NCI-H2227 (cell line): ENCODE data around the gene DIP2B.

Source experiments
- DNase-seq: peaks from one replicate; lab custom pipeline; 2025; ENCODE audit not compliant: unreplicated experiment; lab: John Stamatoyannopoulos, UW

DIP2B gene

GRCh38 chr12:50609292-50609874, 104.6 kb downstream of the DIP2B start:
- no peak for DNase-seq

GRCh38 chr12:50610171-50610570, 105.4 kb downstream of the DIP2B start:
- no peak for DNase-seq

DNA sequence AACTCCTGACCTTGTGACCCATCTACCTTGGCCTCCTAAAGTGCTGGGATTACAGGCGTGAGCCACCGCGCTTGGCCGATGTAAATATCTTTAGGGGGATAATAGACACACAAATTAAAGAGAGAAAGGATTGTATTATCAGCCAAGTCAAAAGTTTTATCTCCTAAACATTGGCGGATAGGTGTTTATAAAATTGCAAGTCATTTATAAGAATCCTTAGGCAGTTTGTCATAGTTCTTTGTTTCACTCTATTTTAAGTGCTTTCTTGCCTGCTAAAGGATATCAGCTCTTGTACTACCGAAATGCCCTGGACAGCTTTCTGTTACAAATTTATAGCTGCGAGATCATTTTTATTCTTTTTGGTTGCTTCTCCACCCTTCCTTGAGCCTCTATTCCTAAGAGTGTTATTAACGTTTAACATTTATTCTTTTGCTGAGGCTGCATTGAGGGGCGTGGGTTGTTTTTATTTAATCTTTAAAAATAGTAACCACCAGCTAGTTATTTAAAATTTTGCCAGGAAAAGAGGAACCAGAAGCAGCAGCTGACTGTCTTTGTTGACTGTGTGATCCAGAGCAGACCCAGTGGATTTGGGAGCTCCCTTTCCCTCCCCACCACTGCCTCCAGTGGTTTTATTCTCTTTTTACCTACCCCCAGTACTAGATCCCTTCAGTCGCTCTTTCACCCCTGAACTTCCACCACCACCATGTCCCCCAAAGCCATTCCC, 106.4 kb downstream of the DIP2B start:
- no peak for DNase-seq

DNA sequence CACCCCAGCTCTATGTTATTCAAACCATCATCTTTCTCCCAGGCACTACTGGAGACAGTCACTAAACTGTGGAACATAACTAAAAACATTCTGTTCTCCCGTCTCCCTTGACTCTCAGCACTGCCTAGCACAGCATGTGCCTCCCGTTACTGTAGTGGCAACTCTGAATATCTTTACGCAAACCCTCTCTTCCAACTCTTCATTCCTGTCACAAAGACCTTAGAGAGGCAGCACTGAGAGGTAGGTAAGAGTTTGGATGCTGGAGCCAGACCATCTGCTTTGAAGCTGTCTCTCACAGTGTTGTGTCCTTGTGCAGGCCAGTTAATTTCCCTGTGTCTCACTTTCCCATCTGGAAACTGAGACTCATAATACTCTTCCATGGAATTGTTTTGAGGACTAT, 108.1 kb downstream of the DIP2B start:
- DNase-seq = no peak

GRCh38 chr12:50613463-50613862, 108.7 kb downstream of the DIP2B start:
- DNase-seq = no peak

GRCh38 chr12:50614167-50614759, 109.5 kb downstream of the DIP2B start:
- DNase-seq = no peak

- DNase-seq = no peak
Measured at GRCh38 chr12:50615145-50615906, 110.5 kb downstream of the DIP2B start.

DNA sequence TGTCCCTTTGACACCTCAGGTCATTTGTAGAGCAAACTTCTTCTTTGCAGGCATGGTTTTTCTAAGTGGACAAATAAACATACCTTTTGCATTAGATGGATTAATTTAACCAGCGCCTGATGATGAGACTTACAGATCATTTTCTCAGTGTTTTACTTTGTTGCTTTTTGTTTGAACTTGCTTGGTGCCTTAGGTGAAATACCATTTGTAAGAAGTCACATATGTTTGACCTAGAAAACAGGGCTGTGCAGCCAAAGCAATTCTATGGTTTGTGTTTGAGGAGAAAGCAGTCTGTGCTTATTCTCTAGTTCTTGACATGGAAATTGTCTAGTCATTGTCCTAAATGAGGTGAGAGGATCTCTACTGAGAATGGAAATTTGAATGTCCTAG, 111.1 kb downstream of the DIP2B start:
- DNase-seq = no peak

GRCh38 chr12:50617657-50618056, 112.9 kb downstream of the DIP2B start:
- DNase-seq = no peak

- peak; percentile 23 for DNase-seq
Measured at GRCh38 chr12:50618864-50619609, 114.3 kb downstream of the DIP2B start.

DNA sequence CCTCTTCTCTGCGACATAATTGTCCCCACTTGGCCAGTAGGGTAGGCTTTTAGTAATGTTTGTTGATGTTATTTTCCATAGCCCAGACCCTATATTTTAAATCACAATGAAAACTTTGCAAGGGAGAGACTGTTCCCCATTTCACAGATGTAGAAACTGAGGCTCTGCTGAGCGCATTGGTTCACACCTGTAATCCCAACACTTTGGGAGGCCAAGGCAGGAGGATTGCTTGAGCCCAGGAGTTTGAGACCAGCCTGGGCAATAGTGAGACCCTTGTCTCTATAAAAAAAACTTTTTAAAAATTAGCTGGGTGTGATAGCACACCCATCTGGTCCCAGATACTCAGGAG, 114.8 kb downstream of the DIP2B start:
- no peak for DNase-seq

DNA sequence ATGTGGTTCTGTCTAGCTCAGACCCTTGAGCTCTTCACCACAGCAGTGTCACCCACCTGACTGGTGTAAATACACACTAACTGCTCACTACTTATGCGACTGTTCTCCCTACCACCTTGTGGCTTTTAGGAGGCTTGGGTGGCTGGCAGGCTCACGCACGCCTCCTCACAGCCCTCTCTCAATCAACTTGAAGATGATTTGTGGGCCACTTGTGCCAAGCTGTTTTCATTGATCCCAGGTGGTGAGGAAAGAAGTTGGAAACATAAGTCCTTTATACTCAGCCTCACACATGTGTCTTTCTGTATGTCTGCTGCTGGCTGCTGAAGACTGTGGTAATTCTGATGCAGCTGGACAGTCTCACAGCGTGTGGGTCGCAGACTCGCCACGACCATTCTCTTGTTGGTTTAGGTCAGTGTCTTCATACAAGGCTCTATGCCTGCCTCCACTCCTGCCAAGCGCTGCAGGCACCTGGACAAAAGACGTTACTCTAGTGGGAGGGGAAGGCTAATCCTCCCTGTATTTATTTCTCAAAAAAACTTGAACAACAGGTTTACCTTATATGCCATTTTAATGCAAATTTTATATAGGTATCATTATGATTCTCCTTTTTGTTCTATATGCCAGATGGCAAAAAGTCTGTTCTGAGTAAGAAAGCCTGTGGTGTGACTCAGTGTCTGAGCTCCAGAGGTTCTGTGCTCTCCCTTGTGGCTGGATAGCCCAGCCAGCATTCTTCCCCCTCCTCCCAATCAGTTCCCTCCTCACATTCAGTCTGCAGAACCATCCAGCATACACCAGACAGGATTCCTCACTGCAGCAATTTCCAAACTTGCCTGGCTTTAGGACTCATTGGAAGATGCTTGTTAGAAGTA, 115.6 kb downstream of the DIP2B start:
- DNase-seq = peak; percentile 6

- no peak for DNase-seq
Measured at GRCh38 chr12:50620978-50621360, 116.2 kb downstream of the DIP2B start.

- DNase-seq = no peak
Measured at GRCh38 chr12:50621399-50622300, 116.9 kb downstream of the DIP2B start.

GRCh38 chr12:50625029-50625925, 120.5 kb downstream of the DIP2B start:
- DNase-seq = no peak

DNA sequence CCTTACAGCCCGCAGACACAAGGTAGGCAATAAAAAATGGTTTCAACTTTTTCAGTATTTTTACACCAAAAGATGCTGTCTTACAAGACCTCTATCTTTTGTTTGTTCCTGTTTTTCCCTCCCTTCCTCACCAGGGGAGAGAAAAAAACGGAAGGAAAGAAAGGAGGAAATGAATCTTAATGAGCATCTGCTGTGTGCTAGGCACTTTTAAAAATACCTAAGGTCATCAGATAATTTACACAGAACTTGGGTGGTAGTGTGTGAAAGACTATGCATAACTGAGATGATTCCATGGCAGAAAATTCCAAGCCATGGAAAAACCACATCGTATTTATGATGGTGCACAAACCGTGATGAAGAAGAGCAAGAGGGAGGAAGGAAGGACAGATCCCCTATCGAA, 121.2 kb downstream of the DIP2B start:
- no peak for DNase-seq

GRCh38 chr12:50627491-50627890, 122.7 kb downstream of the DIP2B start:
- no peak for DNase-seq

- no peak for DNase-seq
Measured at GRCh38 chr12:50628394-50628793, 123.6 kb downstream of the DIP2B start.
